ENCODE results near the gene OR5F1. TPM values are rescaled to one million over a fixed set of nuclear protein-coding genes. Genes with fewer than 3 reads are reported as not detected.

Gene OR5F1
- total RNA-seq = not detected

DNA sequence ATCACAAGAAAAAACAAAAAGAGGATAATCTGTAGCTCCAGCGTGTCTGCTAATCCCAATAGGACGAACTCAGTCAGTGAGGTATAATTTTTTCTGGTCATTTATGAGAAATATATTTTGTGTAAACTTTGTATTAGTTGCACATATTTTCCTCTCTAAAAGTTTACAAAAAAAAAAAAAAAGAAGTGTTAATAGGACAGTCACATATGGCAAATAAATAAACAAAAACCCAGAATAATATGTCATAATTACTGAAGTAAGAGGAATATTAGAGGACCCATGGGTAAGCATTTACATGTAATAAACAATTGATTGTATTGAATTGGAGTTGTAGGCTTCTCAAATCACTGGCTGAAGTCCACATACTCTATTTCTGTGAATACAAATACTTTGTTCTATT lies at the start of gene OR5F1:
OR5F1 (minus strand) TSS at position 101 of the 400 bp plus-strand sequence; CDS start at position 101, 0 bp downstream.
- DNase-seq = no peak

DNA sequence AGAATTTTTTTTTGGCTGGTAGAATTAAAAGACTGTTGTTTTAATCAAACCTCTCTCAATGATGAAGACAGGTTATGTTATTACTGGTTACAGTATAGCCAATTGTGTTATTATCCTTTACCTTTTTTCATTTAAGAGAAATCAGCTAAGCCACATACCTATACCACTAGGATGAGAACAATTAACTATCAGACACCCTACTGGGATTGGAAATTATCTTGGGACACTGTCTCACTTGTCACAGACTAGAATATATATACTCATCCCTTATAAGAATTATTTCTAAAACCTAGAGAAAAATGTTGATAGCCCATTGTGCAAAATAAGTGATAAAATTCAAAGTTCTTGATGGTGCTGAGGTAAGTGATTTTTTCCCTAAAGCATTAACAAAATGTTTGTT lies 32.9 kb upstream of the OR5F1 start, which contains the start of gene OR5AS1:
OR5AS1 (plus strand) TSS at position 301 of the 400 bp plus-strand sequence. CDS start 2,765 bp downstream, outside the sequence.
- DNase-seq = no peak

DNA sequence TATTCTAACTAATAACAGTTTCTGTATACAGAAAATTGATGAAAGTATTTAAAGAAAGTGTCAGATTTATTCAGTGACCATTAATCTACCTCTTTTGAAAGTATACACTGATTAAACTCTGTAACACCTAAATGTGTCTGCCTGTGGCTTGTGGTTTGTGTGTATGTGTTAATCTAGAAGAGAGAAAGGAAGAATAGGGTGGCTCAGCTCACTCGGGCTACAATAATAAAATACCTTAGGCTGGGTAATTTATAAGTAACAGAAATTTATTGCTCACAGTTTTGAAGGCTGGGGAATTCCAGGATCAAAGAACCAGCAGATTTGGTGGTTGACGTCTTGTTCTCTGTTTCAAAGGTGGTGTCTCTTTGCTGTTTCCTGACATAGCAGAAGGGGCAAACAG lies 19.4 kb upstream of the OR5F1 start:
- no peak for DNase-seq

DNA sequence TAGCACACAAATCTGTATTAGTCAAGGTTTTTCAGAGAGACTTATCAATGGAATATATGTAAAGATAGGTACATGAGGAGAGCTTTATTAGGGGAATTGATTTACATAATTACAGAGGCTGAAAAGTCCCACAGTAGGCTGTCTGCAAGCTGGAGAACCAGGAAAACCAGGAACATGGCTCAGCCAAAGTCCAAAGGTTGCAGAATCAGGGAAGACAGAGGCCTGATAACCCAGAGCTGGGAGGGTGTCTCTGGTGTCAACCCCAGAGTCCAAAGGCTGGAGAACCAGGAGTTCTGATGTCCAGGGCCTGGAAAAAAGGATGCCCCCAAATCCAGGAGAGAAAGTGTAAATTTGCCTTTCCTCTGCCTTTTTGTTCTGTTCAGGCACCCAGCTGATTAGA lies 16.3 kb upstream of the OR5F1 start:
- no peak for DNase-seq

DNA sequence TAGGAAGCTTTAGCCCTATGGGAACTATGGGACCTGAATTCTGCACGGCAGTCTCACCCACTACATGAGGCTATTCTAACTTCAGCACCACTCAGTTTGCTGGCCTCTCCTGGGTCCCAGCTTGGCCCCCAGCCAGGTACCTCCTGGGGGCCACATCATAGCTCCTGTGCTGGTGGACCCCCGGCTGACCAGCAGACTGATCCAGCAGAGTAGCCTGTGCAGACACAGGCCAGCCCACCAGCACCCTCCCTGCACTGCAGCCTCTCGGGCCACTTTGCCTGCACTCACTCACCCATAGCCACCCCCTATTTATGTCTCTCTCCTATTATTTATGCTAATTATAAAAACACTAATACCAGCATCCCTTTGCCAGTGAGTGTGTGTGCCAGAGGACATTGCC lies 23.5 kb downstream of the OR5F1 start:
- DNase-seq = no peak

DNA sequence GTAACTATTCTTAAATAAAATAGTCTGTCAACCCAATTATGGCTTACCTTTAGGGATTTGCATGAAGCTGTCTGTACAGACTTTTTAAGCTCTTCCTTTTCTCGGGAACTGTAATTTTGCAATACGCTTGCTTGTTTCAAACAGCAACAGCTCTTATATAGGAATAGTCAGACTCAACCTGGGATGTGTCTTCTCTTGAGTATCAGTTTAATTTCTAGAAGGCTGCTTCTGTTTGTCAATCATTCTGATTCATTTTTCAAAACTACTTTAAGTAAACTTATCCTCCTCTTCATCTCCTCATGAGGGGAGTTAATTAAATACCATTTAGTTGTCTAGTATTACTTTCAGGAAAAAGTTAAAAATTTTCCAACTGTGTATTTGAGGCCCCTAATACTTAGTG lies 24.6 kb downstream of the OR5F1 start, which contains the start of gene OR10AG1:
OR10AG1 (minus strand) TSS at position 101 of the 400 bp plus-strand sequence; CDS start at position 63, 38 bp downstream.
- no peak for DNase-seq

DNA sequence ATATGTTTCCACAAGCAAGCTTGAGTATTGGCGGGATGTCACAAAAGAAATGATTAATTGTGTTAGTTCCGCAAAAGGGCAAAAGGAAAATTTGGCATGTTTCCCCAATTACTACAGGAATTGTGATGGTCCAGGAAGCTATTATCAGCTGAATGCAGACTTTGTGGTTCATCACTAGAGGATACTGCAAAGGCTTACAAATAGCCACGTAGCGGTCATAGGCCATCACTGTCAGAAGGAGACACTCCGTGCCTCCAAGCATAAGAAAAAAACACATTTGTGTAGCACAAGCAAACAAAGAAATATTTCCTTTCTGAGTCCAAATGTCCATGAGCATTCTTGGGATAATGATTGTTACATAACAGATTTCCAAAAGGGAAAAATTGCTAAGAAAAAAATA lies 26.5 kb downstream of the OR5F1 start:
- DNase-seq = no peak

DNA sequence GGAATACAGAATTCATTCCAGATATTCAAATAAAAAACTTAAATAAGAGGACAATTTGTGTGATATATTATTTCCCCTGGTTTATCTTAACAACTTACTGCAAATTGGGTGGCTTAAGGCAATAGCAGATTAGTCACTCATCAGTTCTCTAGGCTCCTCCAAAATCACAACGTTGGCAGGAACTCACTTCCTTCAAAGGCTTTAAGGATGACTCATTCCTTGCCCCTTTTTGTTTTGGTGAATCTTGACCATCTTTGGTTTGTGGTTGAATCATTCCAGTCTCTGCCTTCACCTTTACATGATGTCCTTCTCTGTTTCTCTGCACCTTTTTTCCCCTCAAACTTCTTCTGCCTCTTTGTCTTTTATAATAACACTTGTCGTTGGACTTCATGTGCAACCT lies 28.0 kb downstream of the OR5F1 start:
- no peak for DNase-seq

DNA sequence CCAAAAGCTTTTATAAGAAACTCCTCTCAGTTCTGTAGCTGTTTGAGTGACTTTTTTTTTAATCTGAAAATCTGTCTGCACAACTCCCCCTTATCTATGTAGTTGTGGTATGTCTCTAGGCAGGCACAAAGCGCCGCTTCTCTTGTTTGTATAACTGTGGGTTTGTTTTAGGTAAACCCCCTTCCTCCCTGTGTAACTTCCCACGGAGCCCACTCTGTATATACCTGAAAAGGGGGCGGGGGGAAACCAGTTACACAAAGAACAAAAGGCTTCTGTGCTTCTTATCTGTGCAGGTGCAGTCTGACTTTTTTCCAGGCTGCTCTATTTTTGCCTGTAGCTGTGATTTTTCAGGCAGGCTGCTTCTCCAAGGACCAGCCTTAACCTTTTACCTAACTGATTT lies 37.9 kb downstream of the OR5F1 start:
- DNase-seq = no peak

DNA sequence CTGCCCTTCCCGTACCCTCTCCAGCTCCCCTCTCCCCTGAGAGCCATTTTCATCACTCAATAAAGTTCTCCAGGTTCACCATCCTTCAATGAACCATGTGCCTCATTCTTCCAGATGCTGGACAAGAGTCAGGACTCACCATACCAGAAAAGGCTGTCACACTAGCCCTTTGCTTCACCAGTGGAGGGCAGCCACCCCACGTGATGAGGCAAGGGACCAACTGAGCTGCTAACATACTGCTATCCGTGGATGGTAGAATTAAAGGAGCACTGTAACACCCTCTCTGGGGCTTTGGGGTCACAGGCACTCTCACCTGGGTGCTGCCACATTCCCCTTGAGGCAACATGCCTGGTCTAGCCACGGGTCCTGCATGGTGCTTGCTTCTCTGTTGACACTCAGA lies 45.1 kb downstream of the OR5F1 start:
- DNase-seq = no peak

Other genes starting within 250 kb of the OR5F1 start
- not detected for gene OR5D13, start 221.2 kb downstream of the OR5F1 start, total RNA-seq
- not detected for gene OR5D14, start 199.1 kb downstream of the OR5F1 start, total RNA-seq
- not detected for gene OR5L1, start 183.3 kb downstream of the OR5F1 start, total RNA-seq
- not detected for gene OR5D18, start 175.0 kb downstream of the OR5F1 start, total RNA-seq
- gene OR5L2, start 167.4 kb downstream of the OR5F1 start, total RNA-seq = not detected
- gene OR5D16, start 155.9 kb downstream of the OR5F1 start, total RNA-seq = not detected
- not detected for gene TRIM51, start 111.3 kb downstream of the OR5F1 start, total RNA-seq
- not detected for gene OR5W2, start 80.0 kb downstream of the OR5F1 start, total RNA-seq
- gene OR5I1, start 58.2 kb downstream of the OR5F1 start, total RNA-seq = not detected
- gene OR10AG1, start 24.7 kb downstream of the OR5F1 start, total RNA-seq = not detected
- not detected for gene OR5AS1, start 33.0 kb upstream of the OR5F1 start, total RNA-seq
- not detected for gene OR8I2, start 98.7 kb upstream of the OR5F1 start, total RNA-seq
- gene OR8H2, start 109.1 kb upstream of the OR5F1 start, total RNA-seq = not detected
- gene OR8H3, start 127.7 kb upstream of the OR5F1 start, total RNA-seq = not detected
- gene OR8J3, start 145.6 kb upstream of the OR5F1 start, total RNA-seq = not detected
- not detected for gene OR8K5, start 165.7 kb upstream of the OR5F1 start, total RNA-seq
- not detected for gene OR5J2, start 182.0 kb upstream of the OR5F1 start, total RNA-seq
- not detected for gene OR5T2, start 239.6 kb upstream of the OR5F1 start, total RNA-seq